Mononuclear cell (primary cell): ENCODE measurements around the gene YIPF3. TPM values are rescaled to one million over a fixed set of nuclear protein-coding genes. Genes with fewer than 3 reads are reported as not detected.
"Not testable (repeated sequence)": the region's sequence is repeated elsewhere in the genome, so short reads cannot be mapped to it uniquely, and the experiment has no call there.

Experiments
- H3K27me3 ChIP-seq: 2 replicates; pipeline ENCODE4 v1.6.0; 2011; ENCODE audit warnings: low read length, control low read depth; ENCODE audit not compliant: insufficient read depth
- H3K4me1 ChIP-seq: 2 replicates; pipeline ENCODE4 v1.5.1; 2011; ENCODE audit warnings: mild to moderate bottlenecking, low read length, control low read depth; ENCODE audit not compliant: insufficient read depth
- H3K4me3 ChIP-seq: 2 replicates; pipeline ENCODE4 v1.5.1; 2011; ENCODE audit warnings: mild to moderate bottlenecking, low read length, moderate library complexity
- H3K9me3 ChIP-seq: 2 replicates; pipeline ENCODE4 v1.5.1; 2011; ENCODE audit warnings: low read depth, mild to moderate bottlenecking, control low read depth, low read length
- total RNA-seq: library from RNA; depleted of rRNA; stranded (reverse); fragments of >200 nt; gene quantifications from one replicate; pipeline ENCODE4 v1.2.3, GENCODE V29; 2012

The YIPF3 gene
- total RNA-seq, 1 donor = 29.4 TPM

- H3K4me1 ChIP-seq = peaks cover 3% of the 10 kb centered on the region
- no peaks in the 10 kb centered on the region for H3K9me3 ChIP-seq
- H3K27me3 ChIP-seq = no peaks in the 10 kb centered on the region
- H3K4me3 ChIP-seq = no peak overlapping the region
Measured at GRCh38 chr6:43502666-43503065, 14.1 kb downstream of the YIPF3 start.

- no peak overlapping the region for H3K4me3 ChIP-seq
- no peaks in the 10 kb centered on the region for H3K27me3 ChIP-seq
- no peaks in the 10 kb centered on the region for H3K9me3 ChIP-seq
- H3K4me1 ChIP-seq = no peaks in the 10 kb centered on the region
Measured at GRCh38 chr6:43500921-43501320, 15.8 kb downstream of the YIPF3 start.

DNA sequence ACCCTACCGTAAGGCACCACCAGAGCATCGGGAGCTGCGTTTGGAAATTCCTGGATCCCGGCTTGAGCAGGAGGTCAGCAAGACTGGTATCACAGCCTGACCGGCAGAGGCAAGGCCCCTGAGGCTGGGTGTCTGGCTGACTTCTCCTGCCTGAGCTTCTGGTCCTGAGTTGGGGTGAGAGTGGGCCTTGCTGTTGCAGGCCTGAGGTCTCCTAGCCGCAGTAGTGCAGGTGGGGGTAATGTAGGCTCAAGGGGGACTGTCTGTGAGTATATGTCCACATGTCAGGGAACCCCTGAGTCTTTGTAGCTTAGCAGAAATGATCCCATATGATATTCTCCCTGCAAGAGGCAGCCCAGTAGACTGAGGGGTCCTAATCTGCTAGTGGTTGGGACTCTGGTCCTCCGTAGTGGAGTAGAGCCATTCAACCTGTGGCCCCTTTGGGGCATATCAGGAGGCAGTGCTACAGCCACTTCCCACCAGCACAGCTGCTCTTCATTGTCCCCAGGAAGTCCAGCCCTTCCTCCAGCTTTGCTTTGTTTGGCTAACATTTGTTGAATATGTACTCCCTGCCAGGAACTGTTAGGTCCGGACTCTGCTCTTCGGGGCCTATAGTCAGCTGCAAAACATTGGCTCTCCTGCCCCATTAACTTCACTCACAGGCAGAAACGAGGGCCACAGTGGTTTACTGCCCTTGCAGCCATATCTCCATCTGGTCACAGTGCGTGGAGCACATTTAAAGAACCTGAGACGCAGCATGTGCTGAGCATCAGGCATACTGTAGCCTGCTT is 17.5 kb downstream of the YIPF3 start:
- Histone ChIP-seq H3K4me3 (no peak overlapping the region), H3K27me3 (no peaks in the 10 kb centered on the region), H3K9me3 (no peaks in the 10 kb centered on the region), H3K4me1 (peaks cover 16% of the 10 kb centered on the region)

DNA sequence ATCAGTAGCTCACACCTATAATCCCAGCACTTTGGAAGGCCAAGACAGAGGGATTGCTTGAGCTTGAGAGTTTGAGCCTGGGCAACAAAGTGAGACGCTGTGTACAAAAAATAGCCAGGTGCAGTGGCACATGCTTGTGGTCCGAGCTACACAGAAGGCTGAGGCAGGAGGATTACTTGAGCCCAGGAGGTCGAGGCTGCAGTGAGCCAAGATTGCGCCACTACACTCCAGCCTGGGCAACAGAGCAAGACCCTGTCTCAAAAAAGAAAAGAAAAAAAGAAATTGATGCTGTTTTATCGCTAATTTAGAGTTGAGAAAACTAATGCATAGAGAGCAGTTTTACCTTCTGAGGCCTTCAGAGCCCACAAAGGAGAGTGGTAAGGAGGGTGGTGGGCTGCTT is 18.4 kb downstream of the YIPF3 start:
- H3K9me3 ChIP-seq, H3K27me3 ChIP-seq, H3K4me3 ChIP-seq: not testable (repeated sequence)
- H3K4me1 ChIP-seq = peaks cover 18% of the 10 kb centered on the region

DNA sequence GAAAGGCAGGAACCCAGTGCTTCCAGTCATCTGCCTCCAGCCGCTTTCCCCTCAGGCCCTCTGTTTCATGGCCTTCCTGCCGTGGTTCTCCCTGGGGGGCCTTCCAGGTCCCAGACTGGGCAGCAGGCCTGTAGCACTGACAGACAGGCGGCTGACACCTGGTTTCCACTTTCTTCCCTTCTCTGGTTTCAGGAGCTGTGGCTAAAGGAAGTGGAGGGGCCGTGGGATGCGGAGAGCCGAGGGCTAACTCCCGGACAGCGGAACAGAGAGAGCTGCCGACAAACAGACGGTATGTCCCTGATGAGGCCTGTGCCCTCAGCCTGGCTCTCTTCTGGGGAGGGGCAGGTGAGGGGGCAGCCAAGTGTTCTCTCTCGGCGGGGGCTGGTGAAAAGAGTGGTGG is 19.0 kb downstream of the YIPF3 start:
- Histone ChIP-seq H3K4me3 (no peak overlapping the region), H3K9me3 (no peaks in the 10 kb centered on the region), H3K4me1 (peaks cover 18% of the 10 kb centered on the region), H3K27me3 (no peaks in the 10 kb centered on the region)

DNA sequence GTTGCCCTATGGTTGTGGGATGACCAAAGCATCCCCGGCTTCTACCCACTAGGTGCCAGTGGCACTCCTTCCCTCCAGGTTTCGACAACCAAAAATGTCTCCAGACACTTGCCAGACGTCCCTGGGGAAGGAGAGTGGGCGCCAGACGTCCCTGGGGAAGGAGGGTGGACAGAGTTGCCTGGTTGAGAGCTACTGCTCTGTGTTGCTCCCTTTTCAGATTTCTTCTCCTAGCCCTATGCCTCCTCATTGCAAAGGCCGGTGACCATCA is 19.7 kb downstream of the YIPF3 start:
- H3K27me3 ChIP-seq = no peaks in the 10 kb centered on the region
- H3K4me3 ChIP-seq = no peak overlapping the region
- no peaks in the 10 kb centered on the region for H3K9me3 ChIP-seq
- peaks cover 18% of the 10 kb centered on the region for H3K4me1 ChIP-seq

- H3K9me3 ChIP-seq = no peaks in the 10 kb centered on the region
- no peak overlapping the region for H3K4me3 ChIP-seq
- H3K4me1 ChIP-seq = peaks cover 18% of the 10 kb centered on the region
- no peaks in the 10 kb centered on the region for H3K27me3 ChIP-seq
Measured at GRCh38 chr6:43496370-43497128, 20.2 kb downstream of the YIPF3 start.

GRCh38 chr6:43495409-43495941 is 21.3 kb downstream of the YIPF3 start:
- peaks cover 18% of the 10 kb centered on the region for H3K4me1 ChIP-seq

DNA sequence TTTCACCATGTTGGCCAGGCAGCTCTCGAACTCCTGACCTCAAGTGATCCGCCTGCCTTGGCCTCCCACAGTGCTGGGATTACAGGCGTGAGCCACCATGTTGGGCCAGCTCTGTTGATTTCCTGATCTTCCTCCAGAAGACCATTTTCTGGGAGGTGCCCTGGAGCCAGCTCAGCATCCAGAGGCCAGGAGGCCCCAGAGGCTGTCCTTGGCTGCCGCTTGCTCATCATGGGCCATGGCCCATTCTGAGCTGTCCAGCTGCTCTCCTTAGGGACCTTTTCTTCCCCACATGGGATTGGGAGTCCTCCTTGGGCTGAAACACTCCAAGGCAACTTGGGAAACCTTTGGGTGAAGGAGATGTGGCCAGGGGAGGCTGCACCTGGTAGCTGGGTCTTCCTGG is 22.0 kb downstream of the YIPF3 start:
- Histone ChIP-seq H3K4me3 (no peak overlapping the region), H3K9me3 (no peaks in the 10 kb centered on the region), H3K27me3 (no peaks in the 10 kb centered on the region), H3K4me1 (peaks cover 18% of the 10 kb centered on the region)

More at GRCh38 chr6:43495409-43495941, 21.3 kb downstream of the YIPF3 start:
- no peaks in the 10 kb centered on the region for H3K27me3 ChIP-seq
- no peaks in the 10 kb centered on the region for H3K9me3 ChIP-seq
- no peak overlapping the region for H3K4me3 ChIP-seq

GRCh38 chr6:43494321-43494720 is 22.4 kb downstream of the YIPF3 start:
- no peak overlapping the region for H3K4me3 ChIP-seq
- no peaks in the 10 kb centered on the region for H3K9me3 ChIP-seq
- H3K27me3 ChIP-seq = no peaks in the 10 kb centered on the region
- peaks cover 18% of the 10 kb centered on the region for H3K4me1 ChIP-seq

GRCh38 chr6:43493833-43494232 is 22.9 kb downstream of the YIPF3 start:
- H3K9me3 ChIP-seq = no peaks in the 10 kb centered on the region
- H3K4me1 ChIP-seq = peaks cover 18% of the 10 kb centered on the region
- H3K4me3 ChIP-seq = no peak overlapping the region
- H3K27me3 ChIP-seq = no peaks in the 10 kb centered on the region

DNA sequence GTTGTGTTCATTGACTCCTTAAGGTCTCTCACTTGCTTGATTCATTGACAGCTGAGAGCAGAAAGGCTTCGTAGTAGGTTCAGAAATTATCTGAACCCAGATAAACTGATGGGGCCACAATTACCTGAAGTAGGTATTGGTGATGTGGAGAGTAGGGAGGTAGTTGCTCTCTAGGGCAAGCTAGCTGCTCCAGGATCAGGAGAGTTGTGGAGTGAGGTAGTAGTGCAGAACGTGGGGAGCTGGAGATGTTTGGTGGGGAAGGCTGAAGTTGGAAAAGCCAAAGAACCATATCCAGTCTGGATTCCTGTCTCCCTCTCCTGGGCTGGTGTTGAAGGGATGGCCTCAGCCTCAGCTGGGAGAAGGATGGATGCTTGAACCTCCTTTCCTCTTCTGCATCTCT is 23.5 kb downstream of the YIPF3 start:
- Histone ChIP-seq H3K4me3 (no peak overlapping the region), H3K9me3 (no peaks in the 10 kb centered on the region), H3K4me1 (peaks cover 18% of the 10 kb centered on the region), H3K27me3 (no peaks in the 10 kb centered on the region)

DNA sequence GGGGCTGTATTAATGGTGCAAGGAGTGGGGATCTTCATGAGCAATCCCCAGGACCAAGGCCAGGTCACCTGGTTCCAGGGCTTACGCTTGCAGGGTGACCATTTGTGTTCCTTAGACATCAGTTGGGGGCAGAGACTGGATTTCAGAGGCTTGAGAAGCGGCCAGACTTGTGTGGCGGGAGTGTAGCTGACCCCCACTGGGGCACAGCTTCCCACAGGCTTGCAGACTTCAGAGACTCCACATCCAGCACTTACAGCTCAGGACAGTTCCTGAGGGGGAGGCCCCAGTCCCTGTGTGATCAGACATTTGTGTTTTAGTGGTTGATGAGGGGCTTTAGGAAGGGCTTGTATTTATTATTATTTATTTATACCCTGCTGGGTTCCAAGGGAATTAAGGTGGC is 24.1 kb downstream of the YIPF3 start:
- no peaks in the 10 kb centered on the region for H3K9me3 ChIP-seq

GRCh38 chr6:43491750-43492661 is 24.7 kb downstream of the YIPF3 start:
- H3K4me3 ChIP-seq = no peak overlapping the region

More for the DNA sequence above, 24.1 kb downstream of the YIPF3 start:
- Histone ChIP-seq H3K4me1 (peaks cover 18% of the 10 kb centered on the region), H3K4me3 (no peak overlapping the region), H3K27me3 (no peaks in the 10 kb centered on the region)

DNA sequence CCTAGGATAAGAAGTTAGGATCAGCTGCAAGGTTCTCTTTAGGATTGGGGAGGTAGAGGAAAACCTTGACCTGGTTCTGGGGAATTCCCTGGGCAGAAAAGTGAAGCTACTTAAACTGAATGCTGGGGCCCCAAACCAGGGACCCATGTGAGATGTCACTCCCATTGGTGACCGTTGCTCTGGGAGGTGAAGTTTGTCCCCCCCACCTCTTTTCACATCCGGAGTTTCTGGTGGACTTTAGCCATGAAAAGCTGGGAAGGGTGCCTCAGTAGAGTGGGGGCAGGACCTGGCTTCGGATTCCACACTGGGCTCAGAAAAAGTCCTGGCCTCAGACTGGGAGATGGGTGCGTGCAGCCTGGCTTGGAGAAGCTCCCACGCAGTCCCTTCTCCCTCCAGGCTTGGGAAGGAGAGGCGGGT is 26.2 kb downstream of the YIPF3 start:
- peaks cover 15% of the 10 kb centered on the region for H3K4me1 ChIP-seq
- H3K27me3 ChIP-seq = no peaks in the 10 kb centered on the region
- no peaks in the 10 kb centered on the region for H3K9me3 ChIP-seq
- no peak overlapping the region for H3K4me3 ChIP-seq

More at GRCh38 chr6:43491750-43492661, 24.7 kb downstream of the YIPF3 start:
- H3K27me3 ChIP-seq = no peaks in the 10 kb centered on the region
- H3K4me1 ChIP-seq = peaks cover 18% of the 10 kb centered on the region
- H3K9me3 ChIP-seq = no peaks in the 10 kb centered on the region
